Kidney capillary endothelial cell (primary cell): ENCODE measurements around the gene TRIP4.
"Not testable (repeated sequence)": the region's sequence is repeated elsewhere in the genome, so short reads cannot be mapped to it uniquely, and the experiment has no call there.

Experiments used
- DNase-seq: peaks from one replicate; pipeline ENCODE4 v3.0.0-alpha.2; 2018; ENCODE audit warnings: low spot score

Gene TRIP4

DNA sequence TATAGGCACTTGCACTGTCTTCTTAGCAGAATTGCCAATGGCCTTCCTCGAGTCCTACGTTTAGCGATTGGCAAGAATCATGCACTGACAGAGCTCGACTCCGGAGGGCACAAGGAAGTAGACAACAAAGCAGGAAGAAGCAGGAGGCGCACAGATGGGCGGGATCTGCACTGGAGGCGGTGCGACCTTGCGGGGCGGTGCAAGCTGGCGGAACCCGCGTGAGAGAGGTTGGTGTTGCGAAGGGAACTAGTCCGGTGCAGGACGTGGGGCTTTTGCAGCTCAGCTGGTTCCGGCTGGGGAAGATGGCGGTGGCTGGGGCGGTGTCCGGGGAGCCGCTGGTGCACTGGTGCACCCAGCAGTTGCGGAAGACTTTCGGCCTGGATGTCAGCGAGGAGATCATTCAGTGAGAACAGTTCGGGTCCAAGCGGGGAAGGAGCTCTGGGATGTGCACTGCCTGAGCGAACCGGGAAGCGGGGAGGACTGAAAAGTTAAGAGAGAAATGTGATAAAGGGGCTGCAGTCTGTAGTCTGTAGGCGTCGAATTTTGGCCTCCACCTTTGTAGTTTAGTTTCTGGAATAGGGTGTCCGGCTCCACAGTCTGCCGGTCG is at the start of gene TRIP4:
TRIP4 (plus strand) TSS at position 275 of the 607 bp plus-strand sequence; CDS start at position 303, 28 bp downstream.
- peak; percentile 96 for DNase-seq

DNA sequence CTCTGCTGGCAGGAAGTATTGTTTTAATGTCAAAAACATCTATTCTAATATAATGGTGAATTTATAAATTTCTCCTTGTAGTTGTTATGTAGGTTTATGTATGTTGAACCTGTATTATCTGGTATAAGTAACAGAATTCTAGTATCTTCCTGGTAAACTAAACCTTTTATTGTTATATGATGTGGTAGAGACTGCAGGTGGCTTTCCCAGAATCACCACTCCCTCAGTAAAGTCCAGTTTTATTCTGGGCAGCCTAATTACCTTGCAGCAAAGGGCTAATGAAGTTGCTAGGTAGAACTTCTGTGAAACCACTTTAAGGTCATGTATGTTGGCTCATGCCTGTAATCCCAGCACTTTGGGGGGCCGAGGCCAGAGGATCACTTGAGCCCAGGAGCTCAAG is 47.3 kb upstream of the TRIP4 start:
- DNase-seq, result no peak

DNA sequence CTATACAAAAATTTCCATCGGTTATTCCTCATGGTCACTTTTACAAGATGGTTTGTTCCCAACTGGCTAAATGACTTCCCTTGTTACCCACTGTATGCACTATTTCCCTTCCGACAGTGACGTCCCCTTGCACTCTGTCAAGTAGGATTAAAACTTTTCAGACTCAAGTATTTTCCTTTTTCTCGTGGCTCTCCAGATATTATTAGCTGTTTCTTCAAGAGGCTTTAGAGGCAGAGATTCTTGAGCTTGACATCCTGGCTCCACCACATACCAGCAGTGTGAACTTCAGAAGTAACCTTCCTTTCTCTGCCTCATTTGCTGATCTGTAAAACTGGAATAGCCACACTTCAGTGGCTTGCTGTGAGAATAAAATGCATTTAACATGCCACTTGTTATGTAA is 45.7 kb upstream of the TRIP4 start:
- no peak for DNase-seq

DNA sequence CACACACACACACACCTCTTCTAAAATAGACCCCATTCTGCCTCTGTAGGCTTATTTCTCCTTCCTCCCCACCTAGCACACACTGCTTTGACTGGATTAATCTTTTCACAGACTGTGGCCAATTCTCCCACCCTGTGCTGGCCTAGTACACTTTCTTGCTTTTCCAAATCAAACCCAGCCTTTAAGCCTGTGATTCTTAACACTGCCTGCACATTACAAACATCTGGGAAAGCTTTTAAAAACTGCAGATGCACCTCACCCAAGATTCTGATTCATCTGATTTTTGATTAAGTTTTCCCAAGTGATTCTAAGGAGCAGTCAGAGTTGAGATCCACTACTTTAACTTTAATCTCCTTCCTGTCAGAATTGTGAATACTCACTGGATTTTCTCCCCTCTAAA is 44.4 kb upstream of the TRIP4 start:
- no peak for DNase-seq

DNA sequence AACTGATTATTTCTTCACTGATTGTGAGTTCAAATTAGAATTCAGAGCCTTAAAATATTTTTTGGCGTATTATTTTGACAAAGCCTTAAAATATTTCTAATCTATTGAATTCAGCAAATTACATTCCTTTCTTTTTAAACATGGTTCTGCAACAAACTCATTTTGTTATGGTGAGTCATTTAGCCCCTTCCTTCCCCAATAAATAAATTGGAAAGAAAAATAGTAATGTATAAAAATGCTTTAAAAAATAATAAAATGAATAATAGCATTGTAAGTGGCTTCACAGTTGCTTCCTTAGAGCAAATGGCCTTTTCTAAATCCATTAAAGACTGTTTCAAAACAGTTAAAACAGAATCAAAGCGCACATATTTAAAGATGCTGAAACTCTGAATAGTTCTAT is 43.8 kb upstream of the TRIP4 start:
- no peak for DNase-seq

DNA sequence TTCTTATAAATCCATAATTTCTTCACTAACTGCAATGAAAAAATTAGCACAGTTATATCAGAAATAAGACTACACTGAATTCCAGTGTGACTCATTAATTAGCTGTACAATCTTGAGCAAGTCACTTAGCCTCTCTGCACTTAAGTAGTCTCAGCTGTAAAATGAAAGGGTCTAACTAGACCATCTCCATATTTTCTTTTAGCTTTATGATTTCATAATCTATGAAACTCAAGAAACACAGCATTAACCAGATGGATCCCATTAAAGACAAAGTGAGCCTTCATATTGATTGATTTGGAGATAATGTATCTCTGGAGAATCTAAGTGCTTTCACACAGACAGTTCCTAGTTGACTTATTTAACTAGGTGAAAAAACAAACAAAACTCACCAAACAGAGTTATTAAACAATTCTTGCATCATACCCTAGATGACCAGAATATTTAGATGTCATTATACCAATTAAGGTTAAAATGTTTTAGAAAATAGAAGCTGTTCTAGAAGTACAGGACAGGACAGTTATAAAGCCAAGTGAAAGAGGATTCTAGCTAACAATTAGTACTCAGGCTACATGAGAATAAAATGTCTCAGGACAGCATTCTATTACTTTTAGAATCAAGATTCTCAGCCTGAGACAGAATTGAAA is 42.9 kb upstream of the TRIP4 start:
- DNase-seq, result no peak

DNA sequence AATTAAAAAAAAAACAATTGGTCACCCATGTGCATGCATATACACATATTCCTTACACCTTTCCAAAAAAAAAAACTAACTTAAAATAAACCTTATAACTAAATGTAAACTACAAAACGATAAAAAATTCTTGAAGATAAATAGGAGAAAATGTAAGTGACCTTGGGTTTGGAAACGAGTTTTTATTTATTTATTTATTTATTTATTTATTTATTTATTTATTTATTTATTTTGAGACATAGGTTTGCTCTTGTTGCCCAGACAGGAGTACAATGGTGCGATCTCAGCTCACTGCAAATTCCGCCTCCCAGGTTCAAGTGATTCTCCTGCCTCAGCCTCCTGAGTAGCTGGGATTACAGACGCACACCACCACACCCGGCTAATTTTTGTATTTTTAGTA is 41.4 kb upstream of the TRIP4 start:
- DNase-seq, result not testable (repeated sequence)

DNA sequence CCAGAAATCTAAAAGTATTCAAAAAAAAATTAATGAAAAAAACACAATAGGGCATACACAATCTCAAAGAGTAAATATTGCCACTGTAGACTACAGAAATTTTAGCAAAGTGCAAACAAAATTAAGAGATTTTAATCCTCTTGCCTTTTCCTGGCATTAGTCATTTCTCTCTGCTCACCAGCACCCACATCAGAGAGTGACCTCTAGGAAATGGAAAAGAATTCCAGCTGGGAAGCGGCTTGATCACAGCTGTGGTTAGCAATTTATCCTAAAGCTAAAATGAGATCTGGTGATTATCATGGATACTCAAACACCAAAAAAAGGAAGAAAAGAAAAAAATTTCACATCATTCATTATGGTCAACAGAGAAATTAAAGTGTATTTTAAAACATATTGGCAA is 39.2 kb upstream of the TRIP4 start:
- no peak for DNase-seq

DNA sequence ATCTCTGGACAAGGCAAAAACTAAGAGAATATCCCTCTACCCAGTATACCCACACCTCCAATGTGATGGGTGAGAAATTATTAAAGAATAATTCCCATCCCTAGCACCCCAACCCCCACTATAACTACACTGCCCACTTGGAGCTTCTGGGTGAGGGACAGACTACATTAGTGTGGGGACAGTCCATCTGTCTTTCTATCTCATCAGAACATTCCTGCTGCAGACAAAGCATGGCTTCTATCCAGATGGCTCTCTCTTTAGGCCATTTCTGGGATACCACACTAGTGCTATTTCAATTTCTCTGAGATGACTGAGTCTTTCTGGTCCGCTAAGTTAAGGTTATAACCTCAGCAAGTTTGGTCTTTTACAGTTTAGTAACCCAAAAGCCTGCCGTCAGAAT is 38.3 kb upstream of the TRIP4 start:
- DNase-seq, result no peak

DNA sequence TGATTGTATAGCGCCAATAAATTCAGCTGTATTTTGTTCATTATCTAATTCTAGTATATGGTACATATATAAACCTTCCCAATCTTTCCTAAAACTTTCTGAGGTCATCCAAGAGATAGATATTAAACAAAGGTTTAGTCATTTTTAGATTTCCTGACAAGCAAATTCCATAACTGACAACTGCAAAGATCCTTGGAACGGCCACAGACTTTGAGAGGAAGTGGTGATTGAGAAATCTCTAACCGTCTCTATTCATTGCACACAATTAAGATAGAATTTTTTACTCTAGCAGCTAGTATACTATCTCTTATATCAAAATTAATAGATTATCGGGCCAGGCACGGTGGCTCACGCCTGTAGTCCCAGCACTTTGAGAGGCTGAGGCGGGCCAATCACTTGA is 36.4 kb upstream of the TRIP4 start:
- peak; percentile 60 for DNase-seq

DNA sequence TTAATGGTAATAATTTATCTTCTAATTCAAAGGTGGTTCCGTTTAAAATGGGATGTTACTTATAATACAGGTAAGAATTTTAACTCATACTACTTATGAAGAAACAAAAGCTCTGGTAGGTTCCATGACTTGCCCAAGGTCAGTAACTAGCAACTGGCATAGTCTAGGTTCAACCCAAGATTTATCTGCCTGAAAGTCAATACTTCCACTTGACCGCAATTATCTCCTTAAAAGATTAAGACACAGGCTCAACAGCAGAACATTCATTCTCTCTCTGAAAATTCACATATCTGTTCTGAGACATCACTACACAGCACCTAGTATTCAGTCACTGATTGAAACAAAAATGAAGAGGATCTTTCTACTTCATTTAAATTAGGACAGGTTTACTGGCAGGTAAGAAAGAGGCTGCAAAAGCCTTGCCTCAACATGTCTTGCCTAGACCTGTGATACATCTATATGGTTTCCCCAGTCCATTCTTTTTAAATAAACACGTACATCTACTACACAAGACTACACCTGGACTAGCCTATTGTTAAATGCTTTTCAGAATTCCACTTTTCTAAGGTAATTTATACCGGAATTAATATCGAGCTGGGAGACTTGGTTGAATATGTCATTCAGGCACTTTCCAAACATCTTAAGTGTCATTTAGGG is 32.8 kb upstream of the TRIP4 start:
- no peak for DNase-seq

DNA sequence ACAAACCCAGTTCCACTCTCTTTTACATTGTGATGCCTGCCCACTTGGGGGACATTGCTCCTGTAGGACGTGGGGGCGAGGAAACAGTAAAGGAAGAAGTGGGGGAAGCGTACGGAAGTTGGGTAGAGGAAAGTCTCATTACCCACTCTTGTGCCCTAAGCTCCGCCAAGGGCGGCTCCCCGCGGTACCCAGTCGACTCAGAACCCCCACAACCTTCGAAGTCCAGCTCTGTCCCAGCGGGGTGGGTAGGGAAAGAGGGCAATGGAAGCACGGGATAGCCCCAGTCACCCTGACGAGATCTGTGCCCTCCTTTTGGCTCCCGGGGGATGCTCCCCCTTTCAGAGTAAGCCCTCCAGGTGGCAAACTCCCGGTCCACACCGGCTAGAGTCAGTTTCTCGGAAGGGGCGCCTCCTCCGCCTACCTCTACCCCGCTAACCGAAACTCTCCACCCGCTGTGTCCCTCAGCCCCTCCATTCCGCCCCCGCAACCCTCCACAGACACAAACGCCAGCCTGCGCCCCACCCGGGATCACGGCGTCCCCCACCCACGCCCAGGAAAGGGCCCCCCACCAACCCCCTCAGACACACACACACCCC is 32.2 kb upstream of the TRIP4 start:
- DNase-seq, result no peak

DNA sequence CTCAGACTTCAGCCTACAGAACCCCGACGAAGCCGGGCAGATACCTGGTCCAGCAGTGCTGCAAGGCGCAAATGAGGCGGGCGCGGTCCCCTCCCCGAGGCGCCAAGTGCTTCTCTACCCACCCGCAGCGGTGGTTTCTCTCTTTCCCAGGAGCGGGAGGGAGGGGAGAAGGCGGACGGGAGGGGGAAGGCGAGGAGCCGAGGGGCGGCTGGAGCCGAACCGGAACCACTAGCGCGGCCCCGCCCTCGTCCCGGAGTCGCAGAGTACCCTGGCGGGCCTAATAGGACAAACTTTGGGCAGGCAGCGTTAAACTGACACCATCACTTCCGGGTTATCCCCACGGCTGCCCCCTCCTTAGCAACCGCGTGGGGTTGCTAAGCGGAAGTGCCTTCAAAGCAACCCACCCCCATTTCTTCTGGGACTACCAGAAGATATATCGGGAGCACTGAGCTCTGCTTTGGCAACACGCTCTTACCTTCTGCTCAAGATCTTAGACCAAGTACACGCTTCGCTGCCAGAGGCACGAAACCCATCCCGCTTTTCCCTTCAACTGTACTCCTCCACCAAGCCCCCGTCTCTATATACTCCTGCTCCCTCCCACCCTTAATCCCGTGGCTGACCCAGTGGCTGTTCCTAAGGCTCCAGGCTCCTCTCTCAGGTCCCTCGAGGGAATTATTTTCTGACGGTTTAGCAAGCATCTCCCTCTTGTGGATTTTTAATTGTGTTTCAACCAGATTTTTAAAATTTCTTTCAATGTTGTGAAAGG is 31.5 kb upstream of the TRIP4 start, which contains the start of gene CSNK1G1:
CSNK1G1 (minus strand) TSS at position 230 of the 766 bp plus-strand sequence. CDS start 55,674 bp downstream, outside the sequence.
- DNase-seq, result peak; percentile 97

DNA sequence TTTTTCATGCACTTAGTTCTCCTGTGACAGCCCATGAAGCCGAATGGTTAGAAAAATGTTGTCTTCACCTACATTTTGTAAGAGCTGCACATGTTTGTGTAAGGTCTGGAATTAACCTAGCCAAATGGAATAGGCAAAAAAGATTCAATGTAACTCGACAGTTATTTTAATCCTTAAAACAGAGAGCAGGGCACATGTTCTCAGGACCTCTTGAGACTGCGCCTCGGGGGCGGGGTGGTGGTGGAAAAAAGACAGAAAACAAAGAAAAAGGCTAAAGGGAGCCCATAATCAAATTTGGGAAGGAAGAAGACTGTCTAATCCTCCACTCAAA is 31.0 kb upstream of the TRIP4 start:
- DNase-seq, result no peak

DNA sequence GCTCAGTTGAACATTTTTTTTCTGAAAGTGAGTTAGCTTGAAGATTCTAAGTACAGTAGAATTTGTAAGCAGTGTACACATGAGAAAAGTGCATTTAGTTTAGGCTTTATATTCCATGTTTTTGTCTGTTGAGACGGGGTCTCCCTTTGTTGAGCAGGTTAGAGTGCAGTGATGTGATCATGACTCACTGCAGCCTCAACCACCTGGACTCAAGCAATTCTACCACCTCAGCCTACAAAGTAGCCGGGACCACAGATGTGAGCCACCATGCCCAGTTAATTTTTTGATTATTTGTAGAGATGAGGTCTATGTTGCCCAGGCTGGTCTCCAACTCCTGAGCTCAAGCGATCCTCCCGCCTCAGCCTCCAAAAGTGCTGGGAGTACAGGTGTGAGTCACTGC is 26.4 kb upstream of the TRIP4 start:
- DNase-seq, result no peak

DNA sequence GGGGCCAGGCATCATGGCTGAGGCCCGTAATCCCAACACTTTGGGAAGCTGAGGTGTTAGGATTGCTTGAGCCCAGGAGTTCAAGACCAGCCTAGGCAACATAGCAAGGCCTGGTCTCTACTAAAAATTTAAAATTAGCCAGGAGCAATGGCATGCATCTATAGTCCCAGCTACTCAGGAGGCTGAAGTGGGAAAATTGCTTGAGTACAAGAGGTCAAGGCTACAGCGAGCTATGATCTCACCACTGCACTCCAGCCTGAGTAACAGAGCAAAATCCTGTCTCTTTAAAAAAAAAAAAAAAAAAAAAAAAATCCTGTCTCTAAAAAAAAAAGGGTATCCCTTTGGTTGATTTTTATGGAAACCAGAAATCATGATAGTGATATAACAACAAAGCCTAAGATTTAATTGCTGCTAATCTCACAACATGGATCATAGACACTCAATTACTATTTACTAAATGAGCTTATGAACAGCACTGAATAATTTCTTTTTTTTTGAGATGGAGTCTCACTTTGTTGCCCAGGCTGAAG is 18.5 kb upstream of the TRIP4 start:
- DNase-seq, result no peak

DNA sequence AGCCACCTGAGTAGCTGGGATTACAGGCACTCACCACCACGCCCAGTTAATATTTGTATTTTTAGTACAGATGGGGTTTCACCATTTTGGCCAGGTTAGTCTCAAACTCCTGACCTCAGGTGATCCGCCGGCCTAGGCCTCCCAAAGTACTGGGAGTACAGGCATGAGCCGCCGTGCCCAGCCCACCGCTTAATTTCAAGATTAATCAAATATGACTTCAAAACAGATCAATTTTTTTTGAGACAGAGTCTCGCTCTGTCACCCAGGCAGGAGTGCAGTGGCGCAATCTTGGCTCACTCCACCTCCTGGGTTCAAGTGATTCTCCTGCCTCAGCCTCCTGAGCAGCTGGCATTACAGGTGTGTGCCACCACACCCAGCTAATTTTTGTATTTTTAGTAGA is 16.3 kb upstream of the TRIP4 start:
- not testable (repeated sequence) for DNase-seq

DNA sequence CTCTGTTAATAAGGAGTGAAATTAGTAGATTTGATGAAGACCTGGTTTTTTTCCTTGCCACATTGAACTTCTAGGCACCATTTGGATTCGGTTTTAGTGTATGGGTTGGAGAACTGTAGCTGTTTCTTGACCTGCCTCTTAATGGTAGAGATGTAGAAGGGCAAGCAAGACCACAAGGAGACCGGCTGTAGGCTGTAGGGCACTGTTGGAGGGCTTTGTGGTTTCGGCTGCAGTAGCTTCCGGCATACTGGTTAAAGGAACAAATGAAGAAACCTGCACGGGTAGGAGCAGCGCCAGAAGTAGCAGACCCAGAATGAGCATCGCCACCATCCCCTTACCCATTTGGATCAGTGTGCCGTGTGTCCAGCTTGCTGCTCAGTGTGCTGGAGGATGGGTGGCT is 14.3 kb upstream of the TRIP4 start:
- no peak for DNase-seq

DNA sequence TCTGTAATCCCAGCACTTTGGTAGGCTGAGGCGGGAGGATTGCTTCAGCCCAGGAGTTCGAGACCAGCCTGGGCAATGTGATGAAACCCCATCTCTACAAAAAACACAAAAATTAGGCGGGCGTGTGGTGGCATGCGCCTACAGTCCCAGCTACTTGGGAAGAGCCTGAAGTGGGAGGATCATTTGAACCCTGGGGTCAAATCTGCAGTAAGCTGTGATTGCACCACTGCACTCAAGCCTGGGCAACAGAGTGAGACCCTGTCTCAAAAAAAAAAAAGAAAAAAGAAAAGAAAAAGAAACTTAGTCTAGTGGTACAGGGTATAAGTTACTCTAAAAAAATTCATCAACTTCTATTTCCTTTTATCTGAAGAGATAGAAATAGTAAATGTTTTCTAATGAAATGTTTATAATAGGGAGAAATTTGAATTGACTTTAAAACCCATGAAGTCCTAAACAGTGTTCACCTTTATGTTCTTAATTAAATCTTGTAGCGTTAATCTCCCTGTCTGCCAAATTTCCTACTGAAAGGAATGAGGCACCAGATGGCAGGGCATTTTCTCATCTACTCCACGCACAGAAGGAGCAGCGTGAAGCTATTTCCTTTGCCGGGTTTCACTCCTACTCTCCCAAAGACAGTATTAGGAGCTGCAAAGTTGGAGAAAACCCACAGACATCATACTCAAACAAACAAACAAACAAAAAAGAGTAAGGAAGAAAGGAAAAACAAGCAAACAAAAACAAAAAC is 8.2 kb upstream of the TRIP4 start:
- DNase-seq, result no peak

DNA sequence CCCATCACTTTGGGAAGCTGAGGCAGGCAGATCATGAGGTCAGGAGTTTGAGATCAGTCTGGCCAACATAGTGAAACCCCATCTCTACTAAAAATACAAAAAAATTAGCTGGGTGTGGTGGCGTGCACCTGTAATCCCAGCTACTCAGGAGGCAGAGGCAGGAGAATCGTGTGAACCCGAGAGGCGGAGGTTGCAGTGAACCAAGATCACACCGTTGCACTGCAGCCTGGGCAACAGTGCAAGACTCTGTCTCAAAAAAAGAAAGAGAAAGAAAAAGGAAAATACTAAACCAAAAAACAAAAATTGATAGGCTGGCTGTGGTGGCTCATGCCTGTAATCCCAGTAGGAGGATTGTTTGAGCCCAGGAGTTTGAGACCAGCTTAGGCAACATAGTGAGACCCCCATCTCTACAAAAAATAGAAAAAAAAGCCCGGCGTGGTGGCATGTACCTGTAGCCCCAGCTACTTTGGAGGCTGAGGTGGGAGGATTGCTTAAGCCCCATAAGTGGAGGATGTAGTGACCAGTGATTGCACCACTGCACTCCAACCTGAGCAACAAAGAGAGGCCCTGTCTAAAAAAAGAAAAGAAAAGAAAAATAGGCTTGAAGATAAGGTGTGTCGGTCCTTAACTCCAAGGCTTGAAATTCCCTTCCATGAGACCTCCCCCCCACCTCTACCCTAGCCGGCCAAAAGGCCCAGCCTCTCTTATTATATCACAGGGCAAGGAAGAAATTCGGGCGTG is 7.3 kb upstream of the TRIP4 start:
- not testable (repeated sequence) for DNase-seq
